ENCODE results near the gene HIVEP3. TPM values are rescaled to one million over a fixed set of nuclear protein-coding genes. Genes with fewer than 3 reads are reported as not detected.

HIVEP3 gene
- total RNA-seq (2014; rRNA removed; shearing (Covaris generic)) = 16.4 and 20.1 TPM in 2 replicates

GRCh38 chr1:41918450-41919043 is at the start of gene HIVEP3:
Gene HIVEP3 (minus strand): TSS chr1:41918922.

GRCh38 chr1:41484402-41485241 is 434.1 kb downstream of the HIVEP3 start, which contains the start of gene EDN2:
Gene EDN2 (minus strand): TSS chr1:41484683. CDS start chr1:41484601, 82 bp downstream.

Small RNA genes within 50 kb of the gene (small RNA-seq; reads per million reads assigned to genes)
- not detected for gene RNA5SP45

Other genes with a start within 250 kb of the HIVEP3 start
- not detected in 2 replicates for gene GUCA2B, start 234.5 kb upstream of the HIVEP3 start, total RNA-seq (2014; rRNA removed; shearing (Covaris generic))
- not detected in 2 replicates for gene GUCA2A, start 245.8 kb upstream of the HIVEP3 start, total RNA-seq (2014; rRNA removed; shearing (Covaris generic))